Ishikawa (cell line): Measurements from ENCODE around the gene ATP1A4.

Experiments used
- EGR1 ChIP-seq: IDR thresholded peaks from 2 replicates; pipeline ENCODE4 v1.6.1; 2012
- EP300 ChIP-seq: IDR thresholded peaks from 2 replicates; pipeline ENCODE4 v1.6.1; 2012; ENCODE audit warnings: borderline replicate concordance
- FOXM1 ChIP-seq: IDR thresholded peaks from 2 replicates; pipeline ENCODE4 v1.6.1; 2012; ENCODE audit warnings: low read depth, borderline replicate concordance
- NFIC ChIP-seq: IDR thresholded peaks from 2 replicates; pipeline ENCODE4 v1.6.1; 2012
- RAD21 ChIP-seq: IDR thresholded peaks from 2 replicates; pipeline ENCODE4 v1.6.1; 2012; ENCODE audit warnings: low read depth
- TAF1 ChIP-seq: IDR thresholded peaks from 2 replicates; pipeline ENCODE4 v1.6.1; 2012; ENCODE audit warnings: low read depth, mild to moderate bottlenecking
- TEAD4 ChIP-seq: IDR thresholded peaks from 2 replicates; pipeline ENCODE4 v1.6.1; 2012
- ZBTB7A ChIP-seq: IDR thresholded peaks from 2 replicates; pipeline ENCODE4 v1.6.1; 2012; ENCODE audit warnings: low read depth
- TF ChIP-seq, protein P1 (sequence below): IDR thresholded peaks from 2 replicates; pipeline ENCODE4 v1.6.1; 2012
- TF ChIP-seq, protein P2 (sequence below): IDR thresholded peaks from 2 replicates; pipeline ENCODE4 v1.6.1; 2012
- TF ChIP-seq, protein P3 (sequence below): IDR thresholded peaks from 2 replicates; pipeline ENCODE4 v1.6.1; 2012; ENCODE audit warnings: low read depth, mild to moderate bottlenecking

DNA sequence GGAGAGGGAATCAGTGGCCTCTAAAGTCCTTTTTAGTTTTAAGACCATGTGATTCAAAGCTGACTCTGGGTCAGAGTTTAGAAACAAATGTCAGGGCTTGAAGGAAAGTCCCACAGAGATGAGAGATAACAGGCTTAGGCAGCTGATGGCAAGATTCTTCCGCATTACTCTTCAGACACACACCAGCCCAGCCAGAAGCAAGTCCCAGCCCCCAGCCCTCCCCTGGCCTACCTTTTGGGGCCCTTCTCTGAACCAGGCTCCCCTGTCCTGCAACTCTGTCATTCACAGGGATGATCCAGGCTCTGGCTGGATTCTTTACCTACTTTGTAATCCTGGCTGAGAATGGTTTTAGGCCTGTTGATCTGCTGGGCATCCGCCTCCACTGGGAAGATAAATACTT, 25.8 kb downstream of the ATP1A4 start:
- no peak for TF ChIP-seq NFIC
- TF ChIP-seq, protein P1, sequence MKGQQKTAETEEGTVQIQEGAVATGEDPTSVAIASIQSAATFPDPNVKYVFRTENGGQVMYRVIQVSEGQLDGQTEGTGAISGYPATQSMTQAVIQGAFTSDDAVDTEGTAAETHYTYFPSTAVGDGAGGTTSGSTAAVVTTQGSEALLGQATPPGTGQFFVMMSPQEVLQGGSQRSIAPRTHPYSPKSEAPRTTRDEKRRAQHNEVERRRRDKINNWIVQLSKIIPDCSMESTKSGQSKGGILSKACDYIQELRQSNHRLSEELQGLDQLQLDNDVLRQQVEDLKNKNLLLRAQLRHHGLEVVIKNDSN: no peak
- no peak for TF ChIP-seq TEAD4
- TF ChIP-seq TAF1: no peak
- TF ChIP-seq EGR1: no peak
- no peak for TF ChIP-seq RAD21
- no peak for TF ChIP-seq ZBTB7A
- TF ChIP-seq, protein P2, sequence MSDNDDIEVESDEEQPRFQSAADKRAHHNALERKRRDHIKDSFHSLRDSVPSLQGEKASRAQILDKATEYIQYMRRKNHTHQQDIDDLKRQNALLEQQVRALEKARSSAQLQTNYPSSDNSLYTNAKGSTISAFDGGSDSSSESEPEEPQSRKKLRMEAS: no peak
- no peak for TF ChIP-seq EP300
- TF ChIP-seq, protein P3, sequence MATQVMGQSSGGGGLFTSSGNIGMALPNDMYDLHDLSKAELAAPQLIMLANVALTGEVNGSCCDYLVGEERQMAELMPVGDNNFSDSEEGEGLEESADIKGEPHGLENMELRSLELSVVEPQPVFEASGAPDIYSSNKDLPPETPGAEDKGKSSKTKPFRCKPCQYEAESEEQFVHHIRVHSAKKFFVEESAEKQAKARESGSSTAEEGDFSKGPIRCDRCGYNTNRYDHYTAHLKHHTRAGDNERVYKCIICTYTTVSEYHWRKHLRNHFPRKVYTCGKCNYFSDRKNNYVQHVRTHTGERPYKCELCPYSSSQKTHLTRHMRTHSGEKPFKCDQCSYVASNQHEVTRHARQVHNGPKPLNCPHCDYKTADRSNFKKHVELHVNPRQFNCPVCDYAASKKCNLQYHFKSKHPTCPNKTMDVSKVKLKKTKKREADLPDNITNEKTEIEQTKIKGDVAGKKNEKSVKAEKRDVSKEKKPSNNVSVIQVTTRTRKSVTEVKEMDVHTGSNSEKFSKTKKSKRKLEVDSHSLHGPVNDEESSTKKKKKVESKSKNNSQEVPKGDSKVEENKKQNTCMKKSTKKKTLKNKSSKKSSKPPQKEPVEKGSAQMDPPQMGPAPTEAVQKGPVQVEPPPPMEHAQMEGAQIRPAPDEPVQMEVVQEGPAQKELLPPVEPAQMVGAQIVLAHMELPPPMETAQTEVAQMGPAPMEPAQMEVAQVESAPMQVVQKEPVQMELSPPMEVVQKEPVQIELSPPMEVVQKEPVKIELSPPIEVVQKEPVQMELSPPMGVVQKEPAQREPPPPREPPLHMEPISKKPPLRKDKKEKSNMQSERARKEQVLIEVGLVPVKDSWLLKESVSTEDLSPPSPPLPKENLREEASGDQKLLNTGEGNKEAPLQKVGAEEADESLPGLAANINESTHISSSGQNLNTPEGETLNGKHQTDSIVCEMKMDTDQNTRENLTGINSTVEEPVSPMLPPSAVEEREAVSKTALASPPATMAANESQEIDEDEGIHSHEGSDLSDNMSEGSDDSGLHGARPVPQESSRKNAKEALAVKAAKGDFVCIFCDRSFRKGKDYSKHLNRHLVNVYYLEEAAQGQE: no peak
- no peak for TF ChIP-seq FOXM1
